Activated gamma-delta T cell treated with anti-CD3 and anti-CD28 coated beads, Interleukin-2, amount 50 U/mL, for 16 hours (primary cell): ENCODE data around the gene OLIG1.

Experiments
- DNase-seq: peaks from one replicate; pipeline ENCODE4 v3.0.0-alpha.2; 2020; ENCODE audit warnings: low read depth

OLIG1 gene, protein sequence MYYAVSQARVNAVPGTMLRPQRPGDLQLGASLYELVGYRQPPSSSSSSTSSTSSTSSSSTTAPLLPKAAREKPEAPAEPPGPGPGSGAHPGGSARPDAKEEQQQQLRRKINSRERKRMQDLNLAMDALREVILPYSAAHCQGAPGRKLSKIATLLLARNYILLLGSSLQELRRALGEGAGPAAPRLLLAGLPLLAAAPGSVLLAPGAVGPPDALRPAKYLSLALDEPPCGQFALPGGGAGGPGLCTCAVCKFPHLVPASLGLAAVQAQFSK

DNA sequence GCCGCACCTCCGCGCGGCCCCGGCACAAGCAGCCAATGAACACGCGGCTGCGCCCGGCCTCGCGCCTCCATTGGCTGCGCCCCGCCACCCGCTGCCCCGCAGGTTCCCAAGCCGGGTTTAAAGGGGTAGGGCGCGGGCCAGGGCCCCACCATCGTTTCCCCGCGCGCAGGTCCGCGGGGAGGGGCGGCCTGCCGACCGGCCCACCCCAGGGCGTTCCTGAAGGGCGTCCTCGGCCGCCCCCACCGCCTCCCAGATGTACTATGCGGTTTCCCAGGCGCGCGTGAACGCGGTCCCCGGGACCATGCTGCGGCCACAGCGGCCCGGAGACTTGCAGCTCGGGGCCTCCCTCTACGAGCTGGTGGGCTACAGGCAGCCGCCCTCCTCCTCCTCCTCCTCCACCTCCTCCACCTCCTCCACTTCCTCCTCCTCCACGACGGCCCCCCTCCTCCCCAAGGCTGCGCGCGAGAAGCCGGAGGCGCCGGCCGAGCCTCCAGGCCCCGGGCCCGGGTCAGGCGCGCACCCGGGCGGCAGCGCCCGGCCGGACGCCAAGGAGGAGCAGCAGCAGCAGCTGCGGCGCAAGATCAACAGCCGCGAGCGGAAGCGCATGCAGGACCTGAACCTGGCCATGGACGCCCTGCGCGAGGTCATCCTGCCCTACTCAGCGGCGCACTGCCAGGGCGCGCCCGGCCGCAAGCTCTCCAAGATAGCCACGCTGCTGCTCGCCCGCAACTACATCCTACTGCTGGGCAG is at the start of gene OLIG1:
Gene OLIG1, plus strand, starts transcription at position 148 of the 750 bp plus-strand sequence. Its CDS starts 106 bp downstream, at position 254.
- no peak for DNase-seq

DNA sequence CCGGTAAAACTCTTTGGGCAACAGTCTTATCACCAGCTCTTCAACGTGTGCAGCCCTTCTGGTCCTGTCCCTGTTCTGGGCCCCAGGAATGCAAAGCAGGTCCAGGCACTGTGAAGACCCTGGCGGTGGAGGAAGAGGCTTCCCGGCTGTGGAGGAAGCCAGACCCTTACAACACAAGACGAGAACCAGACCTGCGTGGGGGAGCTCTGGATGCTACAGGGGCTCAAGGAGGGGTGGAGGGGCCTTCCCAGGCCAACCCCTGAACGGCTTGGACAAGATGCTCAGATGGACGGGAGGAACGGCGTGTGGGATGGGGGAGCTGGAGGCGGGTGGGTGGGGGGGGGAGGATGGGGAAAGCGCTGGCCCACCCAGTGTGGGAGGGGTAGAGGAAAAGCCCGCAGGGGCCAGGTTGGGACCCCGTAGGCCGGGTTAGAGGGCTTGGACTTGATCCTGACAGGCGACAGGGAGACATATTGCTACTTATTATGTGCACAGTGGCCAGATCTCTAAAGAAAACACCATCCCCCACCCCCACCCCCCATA is 49.3 kb upstream of the OLIG1 start:
- DNase-seq, result no peak

DNA sequence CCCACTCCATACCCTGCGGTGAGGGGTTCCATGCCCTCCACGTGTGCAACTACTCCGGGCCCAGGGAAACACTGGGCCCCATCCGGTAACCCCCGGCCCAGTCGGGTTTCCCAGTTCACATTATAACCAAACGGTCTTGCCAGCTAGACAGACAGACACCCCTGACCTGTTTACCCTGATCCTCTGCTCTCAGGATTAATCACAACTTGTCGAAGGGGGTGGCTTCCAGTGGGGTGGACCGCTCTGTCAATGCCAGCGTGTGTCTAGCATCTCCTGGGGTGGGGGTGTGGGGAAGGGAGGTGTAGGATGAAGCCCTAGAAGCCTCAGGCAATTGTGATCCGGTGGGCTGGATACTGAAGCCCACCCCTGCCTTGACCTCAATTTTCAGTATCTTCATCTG is 48.8 kb upstream of the OLIG1 start:
- DNase-seq, result no peak

DNA sequence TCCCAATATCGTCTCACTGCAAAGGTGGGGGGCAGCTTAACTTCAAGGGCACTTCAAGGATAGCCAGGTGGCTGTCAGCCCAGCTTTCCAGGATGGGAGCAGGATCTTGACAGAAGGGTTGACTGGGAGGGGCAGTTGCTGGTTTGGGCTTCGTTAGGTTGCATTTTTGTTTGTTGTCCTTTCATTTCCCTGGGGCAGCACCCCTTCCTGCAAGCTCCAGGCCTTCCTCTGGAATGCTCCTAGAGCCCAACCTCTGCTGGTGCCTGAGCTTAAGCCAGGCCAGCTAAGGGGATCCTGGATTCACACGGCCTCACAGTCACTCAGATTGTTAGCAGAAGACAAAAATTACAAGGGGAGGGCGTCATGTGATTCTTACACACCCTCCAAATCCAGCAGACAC is 48.3 kb upstream of the OLIG1 start:
- no peak for DNase-seq

DNA sequence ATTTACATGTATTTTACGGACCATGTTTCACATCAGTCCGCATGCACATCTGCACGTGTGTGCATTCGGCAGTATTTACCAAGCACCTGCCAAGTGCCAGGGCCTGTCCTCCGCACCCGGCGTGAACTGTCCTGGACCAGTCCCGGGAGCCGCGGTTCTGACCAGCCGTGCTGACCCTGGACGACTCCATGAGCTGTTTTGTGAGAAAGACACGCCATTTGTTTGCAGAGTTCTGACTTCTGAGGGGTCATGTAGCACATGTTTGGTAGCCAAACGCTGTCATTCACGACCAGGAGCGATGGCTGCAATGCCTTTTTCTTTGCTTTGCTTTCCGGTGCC is 47.5 kb upstream of the OLIG1 start:
- no peak for DNase-seq

DNA sequence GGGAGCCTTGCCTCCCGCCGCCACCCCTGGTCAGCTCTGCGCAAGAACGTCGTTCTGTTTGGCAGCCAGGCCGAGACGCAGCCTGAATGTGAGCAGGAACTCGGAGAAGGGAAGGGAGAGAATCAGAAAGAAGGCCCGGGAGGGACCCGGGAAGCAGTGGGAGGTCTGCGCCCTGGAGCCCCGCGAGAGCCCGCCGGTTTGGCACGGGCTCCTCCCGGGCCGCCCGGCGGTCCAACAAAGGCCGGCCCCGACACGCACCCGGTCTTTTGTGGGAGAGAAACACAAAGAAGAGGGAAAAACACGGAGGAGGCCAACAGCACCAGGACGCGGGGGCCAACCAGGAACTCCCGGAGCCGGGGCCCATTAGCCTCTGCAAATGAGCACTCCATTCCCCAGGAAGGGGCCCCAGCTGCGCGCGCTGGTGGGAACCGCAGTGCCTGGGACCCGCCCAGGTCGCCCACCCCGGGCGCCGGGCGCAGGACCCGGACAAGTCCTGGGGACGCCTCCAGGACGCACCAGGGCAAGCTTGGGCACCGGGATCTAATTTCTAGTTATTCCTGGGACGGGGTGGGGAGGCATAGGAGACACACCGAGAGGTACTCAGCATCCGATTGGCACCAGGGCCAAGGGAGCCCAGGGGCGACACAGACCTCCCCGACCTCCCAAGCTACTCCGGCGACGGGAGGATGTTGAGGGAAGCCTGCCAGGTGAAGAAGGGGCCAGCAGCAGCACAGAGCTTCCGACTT is 46.9 kb upstream of the OLIG1 start:
- no peak for DNase-seq

DNA sequence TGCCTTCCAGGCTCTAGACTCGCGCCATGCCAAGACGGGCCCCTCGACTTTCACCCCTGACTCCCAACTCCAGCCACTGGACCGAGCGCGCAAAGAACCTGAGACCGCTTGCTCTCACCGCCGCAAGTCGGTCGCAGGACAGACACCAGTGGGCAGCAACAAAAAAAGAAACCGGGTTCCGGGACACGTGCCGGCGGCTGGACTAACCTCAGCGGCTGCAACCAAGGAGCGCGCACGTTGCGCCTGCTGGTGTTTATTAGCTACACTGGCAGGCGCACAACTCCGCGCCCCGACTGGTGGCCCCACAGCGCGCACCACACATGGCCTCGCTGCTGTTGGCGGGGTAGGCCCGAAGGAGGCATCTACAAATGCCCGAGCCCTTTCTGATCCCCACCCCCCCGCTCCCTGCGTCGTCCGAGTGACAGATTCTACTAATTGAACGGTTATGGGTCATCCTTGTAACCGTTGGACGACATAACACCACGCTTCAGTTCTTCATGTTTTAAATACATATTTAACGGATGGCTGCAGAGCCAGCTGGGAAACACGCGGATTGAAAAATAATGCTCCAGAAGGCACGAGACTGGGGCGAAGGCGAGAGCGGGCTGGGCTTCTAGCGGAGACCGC is 46.3 kb upstream of the OLIG1 start:
- DNase-seq, result no peak

DNA sequence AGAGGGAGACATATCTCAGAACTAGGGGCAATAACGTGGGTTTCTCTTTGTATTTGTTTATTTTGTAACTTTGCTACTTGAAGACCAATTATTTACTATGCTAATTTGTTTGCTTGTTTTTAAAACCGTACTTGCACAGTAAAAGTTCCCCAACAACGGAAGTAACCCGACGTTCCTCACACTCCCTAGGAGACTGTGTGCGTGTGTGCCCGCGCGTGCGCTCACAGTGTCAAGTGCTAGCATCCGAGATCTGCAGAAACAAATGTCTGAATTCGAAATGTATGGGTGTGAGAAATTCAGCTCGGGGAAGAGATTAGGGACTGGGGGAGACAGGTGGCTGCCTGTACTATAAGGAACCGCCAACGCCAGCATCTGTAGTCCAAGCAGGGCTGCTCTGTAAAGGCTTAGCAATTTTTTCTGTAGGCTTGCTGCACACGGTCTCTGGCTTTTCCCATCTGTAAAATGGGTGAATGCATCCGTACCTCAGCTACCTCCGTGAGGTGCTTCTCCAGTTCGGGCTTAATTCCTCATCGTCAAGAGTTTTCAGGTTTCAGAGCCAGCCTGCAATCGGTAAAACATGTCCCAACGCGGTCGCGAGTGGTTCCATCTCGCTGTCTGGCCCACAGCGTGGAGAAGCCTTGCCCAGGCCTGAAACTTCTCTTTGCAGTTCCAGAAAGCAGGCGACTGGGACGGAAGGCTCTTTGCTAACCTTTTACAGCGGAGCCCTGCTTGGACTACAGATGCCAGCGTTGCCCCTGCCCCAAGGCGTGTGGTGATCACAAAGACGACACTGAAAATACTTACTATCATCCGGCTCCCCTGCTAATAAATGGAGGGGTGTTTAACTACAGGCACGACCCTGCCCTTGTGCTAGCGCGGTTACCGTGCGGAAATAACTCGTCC is 45.5 kb upstream of the OLIG1 start:
- no peak for DNase-seq

DNA sequence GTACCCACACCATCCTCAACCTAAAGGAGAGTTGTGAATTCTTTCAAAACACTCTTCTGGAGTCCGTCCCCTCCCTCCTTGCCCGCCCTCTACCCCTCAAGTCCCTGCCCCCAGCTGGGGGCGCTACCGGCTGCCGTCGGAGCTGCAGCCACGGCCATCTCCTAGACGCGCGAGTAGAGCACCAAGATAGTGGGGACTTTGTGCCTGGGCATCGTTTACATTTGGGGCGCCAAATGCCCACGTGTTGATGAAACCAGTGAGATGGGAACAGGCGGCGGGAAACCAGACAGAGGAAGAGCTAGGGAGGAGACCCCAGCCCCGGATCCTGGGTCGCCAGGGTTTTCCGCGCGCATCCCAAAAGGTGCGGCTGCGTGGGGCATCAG is 44.8 kb upstream of the OLIG1 start:
- DNase-seq, result no peak

DNA sequence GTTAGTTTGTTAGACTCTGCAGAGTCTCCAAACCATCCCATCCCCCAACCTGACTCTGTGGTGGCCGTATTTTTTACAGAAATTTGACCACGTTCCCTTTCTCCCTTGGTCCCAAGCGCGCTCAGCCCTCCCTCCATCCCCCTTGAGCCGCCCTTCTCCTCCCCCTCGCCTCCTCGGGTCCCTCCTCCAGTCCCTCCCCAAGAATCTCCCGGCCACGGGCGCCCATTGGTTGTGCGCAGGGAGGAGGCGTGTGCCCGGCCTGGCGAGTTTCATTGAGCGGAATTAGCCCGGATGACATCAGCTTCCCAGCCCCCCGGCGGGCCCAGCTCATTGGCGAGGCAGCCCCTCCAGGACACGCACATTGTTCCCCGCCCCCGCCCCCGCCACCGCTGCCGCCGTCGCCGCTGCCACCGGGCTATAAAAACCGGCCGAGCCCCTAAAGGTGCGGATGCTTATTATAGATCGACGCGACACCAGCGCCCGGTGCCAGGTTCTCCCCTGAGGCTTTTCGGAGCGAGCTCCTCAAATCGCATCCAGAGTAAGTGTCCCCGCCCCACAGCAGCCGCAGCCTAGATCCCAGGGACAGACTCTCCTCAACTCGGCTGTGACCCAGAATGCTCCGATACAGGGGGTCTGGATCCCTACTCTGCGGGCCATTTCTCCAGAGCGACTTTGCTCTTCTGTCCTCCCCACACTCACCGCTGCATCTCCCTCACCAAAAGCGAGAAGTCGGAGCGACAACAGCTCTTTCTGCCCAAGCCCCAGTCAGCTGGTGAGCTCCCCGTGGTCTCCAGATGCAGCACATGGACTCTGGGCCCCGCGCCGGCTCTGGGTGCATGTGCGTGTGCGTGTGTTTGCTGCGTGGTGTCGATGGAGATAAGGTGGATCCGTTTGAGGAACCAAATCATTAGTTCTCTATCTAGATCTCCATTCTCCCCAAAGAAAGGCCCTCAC is 44.2 kb upstream of the OLIG1 start, which contains the start of gene OLIG2:
Gene OLIG2, plus strand, starts transcription at position 447 of the 954 bp plus-strand sequence. CDS start 928 bp downstream, outside the sequence.
- no peak for DNase-seq

DNA sequence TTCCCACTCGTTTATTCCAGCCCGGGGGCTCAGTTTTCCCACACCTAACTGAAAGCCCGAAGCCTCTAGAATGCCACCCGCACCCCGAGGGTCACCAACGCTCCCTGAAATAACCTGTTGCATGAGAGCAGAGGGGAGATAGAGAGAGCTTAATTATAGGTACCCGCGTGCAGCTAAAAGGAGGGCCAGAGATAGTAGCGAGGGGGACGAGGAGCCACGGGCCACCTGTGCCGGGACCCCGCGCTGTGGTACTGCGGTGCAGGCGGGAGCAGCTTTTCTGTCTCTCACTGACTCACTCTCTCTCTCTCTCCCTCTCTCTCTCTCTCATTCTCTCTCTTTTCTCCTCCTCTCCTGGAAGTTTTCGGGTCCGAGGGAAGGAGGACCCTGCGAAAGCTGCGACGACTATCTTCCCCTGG is 43.5 kb upstream of the OLIG1 start:
- DNase-seq, result no peak

DNA sequence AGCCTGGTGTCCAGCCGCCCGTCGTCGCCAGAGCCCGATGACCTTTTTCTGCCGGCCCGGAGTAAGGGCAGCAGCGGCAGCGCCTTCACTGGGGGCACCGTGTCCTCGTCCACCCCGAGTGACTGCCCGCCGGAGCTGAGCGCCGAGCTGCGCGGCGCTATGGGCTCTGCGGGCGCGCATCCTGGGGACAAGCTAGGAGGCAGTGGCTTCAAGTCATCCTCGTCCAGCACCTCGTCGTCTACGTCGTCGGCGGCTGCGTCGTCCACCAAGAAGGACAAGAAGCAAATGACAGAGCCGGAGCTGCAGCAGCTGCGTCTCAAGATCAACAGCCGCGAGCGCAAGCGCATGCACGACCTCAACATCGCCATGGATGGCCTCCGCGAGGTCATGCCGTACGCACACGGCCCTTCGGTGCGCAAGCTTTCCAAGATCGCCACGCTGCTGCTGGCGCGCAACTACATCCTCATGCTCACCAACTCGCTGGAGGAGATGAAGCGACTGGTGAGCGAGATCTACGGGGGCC is 43.0 kb upstream of the OLIG1 start:
- no peak for DNase-seq

DNA sequence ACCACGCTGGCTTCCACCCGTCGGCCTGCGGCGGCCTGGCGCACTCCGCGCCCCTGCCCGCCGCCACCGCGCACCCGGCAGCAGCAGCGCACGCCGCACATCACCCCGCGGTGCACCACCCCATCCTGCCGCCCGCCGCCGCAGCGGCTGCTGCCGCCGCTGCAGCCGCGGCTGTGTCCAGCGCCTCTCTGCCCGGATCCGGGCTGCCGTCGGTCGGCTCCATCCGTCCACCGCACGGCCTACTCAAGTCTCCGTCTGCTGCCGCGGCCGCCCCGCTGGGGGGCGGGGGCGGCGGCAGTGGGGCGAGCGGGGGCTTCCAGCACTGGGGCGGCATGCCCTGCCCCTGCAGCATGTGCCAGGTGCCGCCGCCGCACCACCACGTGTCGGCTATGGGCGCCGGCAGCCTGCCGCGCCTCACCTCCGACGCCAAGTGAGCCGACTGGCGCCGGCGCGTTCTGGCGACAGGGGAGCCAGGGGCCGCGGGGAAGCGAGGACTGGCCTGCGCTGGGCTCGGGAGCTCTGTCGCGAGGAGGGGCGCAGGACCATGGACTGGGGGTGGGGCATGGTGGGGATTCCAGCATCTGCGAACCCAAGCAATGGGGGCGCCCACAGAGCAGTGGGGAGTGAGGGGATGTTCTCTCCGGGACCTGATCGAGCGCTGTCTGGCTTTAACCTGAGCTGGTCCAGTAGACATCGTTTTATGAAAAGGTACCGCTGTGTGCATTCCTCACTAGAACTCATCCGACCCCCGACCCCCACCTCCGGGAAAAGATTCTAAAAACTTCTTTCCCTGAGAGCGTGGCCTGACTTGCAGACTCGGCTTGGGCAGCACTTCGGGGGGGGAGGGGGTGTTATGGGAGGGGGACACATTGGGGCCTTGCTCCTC is 42.3 kb upstream of the OLIG1 start:
- no peak for DNase-seq

DNA sequence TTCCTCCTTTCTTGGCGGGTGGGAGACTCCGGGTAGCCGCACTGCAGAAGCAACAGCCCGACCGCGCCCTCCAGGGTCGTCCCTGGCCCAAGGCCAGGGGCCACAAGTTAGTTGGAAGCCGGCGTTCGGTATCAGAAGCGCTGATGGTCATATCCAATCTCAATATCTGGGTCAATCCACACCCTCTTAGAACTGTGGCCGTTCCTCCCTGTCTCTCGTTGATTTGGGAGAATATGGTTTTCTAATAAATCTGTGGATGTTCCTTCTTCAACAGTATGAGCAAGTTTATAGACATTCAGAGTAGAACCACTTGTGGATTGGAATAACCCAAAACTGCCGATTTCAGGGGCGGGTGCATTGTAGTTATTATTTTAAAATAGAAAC is 41.7 kb upstream of the OLIG1 start:
- DNase-seq, result no peak

DNA sequence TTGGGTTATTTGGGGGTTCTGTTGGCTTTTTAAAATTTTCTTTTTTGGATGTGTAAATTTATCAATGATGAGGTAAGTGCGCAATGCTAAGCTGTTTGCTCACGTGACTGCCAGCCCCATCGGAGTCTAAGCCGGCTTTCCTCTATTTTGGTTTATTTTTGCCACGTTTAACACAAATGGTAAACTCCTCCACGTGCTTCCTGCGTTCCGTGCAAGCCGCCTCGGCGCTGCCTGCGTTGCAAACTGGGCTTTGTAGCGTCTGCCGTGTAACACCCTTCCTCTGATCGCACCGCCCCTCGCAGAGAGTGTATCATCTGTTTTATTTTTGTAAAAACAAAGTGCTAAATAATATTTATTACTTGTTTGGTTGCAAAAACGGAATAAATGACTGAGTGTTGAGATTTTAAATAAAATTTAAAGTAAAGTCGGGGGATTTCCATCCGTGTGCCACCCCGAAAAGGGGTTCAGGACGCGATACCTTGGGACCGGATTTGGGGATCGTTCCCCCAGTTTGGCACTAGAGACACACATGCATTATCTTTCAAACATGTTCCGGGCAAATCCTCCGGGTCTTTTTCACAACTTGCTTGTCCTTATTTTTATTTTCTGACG is 41.1 kb upstream of the OLIG1 start:
- no peak for DNase-seq

DNA sequence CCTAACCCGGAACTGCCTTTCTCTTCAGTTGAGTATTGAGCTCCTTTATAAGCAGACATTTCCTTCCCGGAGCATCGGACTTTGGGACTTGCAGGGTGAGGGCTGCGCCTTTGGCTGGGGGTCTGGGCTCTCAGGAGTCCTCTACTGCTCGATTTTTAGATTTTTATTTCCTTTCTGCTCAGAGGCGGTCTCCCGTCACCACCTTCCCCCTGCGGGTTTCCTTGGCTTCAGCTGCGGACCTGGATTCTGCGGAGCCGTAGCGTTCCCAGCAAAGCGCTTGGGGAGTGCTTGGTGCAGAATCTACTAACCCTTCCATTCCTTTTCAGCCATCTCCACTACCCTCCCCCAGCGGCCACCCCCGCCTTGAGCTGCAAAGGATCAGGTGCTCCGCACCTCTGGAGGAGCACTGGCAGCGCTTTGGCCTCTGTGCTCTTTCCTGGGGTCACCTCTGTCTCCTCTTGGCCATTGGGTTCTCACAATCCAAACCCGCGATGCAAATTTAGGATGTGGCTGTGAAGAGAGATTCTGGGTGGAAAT is 40.5 kb upstream of the OLIG1 start:
- DNase-seq, result no peak

DNA sequence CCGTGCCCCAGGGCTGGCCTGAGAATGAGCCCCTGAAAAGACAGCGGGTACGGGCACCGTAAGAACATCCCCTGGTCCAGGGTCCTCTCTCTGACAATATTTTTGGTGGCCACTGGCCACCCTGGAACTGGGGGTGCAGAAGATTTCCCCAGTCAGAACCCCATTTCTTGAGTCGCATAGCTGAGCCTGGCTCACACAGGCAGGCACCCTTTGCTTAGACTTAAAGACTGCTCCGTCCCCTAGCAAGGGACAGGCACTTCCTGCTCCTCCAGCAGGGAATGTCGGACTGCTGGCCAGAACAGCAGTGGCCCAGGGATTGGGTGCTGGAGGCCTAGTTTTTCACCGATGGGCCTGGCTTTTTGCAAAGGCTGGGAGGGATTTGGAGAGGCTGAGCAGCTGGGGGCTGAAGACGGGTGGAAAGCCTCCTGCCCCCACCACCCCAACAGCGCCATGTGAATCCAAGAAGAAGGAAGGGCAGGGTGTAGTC is 39.9 kb upstream of the OLIG1 start:
- DNase-seq, result no peak

DNA sequence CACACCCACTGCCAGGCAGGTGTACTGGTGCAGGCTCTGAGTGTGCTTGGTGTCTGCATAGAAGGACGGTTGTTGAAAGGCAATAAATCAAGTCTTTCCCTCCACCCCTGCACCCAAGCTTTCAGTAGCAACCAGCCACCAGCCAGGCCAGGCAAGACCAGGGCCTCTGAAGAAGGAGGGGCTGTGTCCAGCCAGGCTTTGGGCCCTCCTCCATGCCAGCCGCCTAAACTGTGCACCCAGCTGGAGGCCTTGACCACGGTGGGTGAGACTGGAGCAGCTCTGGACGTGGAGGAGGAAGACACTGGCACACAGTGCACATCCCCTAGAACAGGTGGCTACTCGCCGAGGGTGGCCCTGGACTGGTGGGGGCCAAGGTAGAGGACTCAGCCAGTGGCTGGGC is 39.3 kb upstream of the OLIG1 start:
- no peak for DNase-seq
